ENCODE data around the gene MYO1D. TPM values are rescaled to one million over a fixed set of nuclear protein-coding genes. Genes with fewer than 3 reads are reported as not detected.
A peak's percentile ranks its signal among the peaks of the same experiment; 100 is the strongest.
"Not testable (repeated sequence)": the region's sequence is repeated elsewhere in the genome, so short reads cannot be mapped to it uniquely, and the experiment has no call there.

MYO1D gene
- 9.0 and 46.9 TPM in 2 replicates for total RNA-seq (2014; rRNA removed; shearing (Covaris generic); ENCODE audit: low replicate concordance)

GRCh38 chr17:32876417-32877163 lies at the start of gene MYO1D:
Gene MYO1D, minus strand, starts transcription at chr17:32877124. Its CDS starts 252 bp downstream, at chr17:32876872.
- DNase-seq (ENCODE audit: low read depth), result peak; percentile 35
- in situ Hi-C loops (cut with HindIII; ENCODE audit: low pct_unique_long_range_greater_than_20kb, low sequenced_read_pairs), result no loop called here

GRCh38 chr17:32926183-32926582 lies 49.3 kb upstream of the MYO1D start:
- in situ Hi-C loops (cut with HindIII; ENCODE audit: low pct_unique_long_range_greater_than_20kb, low sequenced_read_pairs), result no loop called here
- no peak for DNase-seq (ENCODE audit: low read depth)

- in situ Hi-C loops (cut with HindIII; ENCODE audit: low pct_unique_long_range_greater_than_20kb, low sequenced_read_pairs); DNase-seq (ENCODE audit: low read depth): not testable (repeated sequence)
Measured at GRCh38 chr17:32923905-32924304, 47.0 kb upstream of the MYO1D start.

DNA sequence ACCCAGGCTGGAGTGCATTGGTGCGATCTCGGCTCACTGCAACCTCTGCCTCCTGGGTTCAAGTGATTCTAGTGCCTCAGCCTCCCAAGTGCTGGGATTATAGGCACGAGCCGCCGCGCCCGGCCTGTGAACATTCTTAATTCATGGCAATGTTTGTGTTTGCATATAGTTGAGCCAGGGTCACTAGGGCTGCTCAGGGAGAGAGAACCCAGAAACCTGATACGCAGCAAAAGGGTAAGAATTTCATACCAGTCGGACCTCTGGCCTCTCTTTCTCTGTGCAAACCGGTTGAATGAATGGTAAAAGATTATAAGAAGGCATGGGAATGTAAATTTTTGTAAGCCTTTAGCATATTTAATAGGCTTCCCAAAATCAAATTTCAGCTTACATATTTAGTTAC lies 44.1 kb upstream of the MYO1D start:
- in situ Hi-C loops (cut with HindIII; ENCODE audit: low pct_unique_long_range_greater_than_20kb, low sequenced_read_pairs), result no loop called here

DNA sequence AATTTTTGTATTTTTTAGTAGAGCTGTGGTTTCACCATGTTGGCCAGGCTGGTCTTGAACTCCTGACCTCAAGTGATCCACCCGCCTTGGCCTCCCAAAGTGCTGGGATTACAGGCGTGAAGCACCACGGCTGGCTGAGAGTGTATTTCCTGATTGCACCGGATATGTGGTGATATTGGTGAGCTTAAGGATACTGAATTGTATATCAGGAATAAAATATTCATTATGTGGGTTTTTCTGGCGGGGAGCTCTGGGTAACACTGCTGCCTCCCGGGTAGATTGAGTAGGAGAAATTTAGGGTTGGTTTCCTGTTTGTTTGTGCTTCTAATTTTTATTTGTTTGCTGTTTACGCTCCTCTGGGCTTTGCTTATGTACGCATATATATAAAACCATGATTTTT lies 43.4 kb upstream of the MYO1D start:
- in situ Hi-C loops (cut with HindIII; ENCODE audit: low pct_unique_long_range_greater_than_20kb, low sequenced_read_pairs), result no loop called here
- no peak for DNase-seq (ENCODE audit: low read depth)

More for the DNA sequence above, 44.1 kb upstream of the MYO1D start:
- no peak for DNase-seq (ENCODE audit: low read depth)

DNA sequence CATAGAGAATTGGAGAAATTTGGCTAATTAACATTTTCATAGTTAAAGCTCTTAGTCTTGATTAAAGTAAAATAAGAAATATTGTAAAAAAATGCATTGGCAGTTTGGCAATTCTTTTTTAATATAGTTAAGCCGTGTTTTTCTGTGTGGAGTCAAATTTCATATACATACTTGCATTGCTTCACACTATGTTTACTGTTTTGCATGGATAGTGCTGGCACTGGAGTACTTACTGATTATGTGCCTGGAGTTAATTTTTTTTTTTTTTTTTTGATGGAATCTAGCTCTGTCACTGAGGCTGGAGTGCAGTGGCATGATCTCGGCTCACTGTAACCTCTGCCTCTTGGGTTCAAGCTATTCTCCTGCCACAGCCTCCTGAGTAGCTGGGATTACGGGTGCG lies 43.0 kb upstream of the MYO1D start:
- in situ Hi-C loops (cut with HindIII; ENCODE audit: low pct_unique_long_range_greater_than_20kb, low sequenced_read_pairs); DNase-seq (ENCODE audit: low read depth): not testable (repeated sequence)

- no peak for DNase-seq (ENCODE audit: low read depth)
- in situ Hi-C loops (cut with HindIII; ENCODE audit: low pct_unique_long_range_greater_than_20kb, low sequenced_read_pairs), result no loop called here
Measured at GRCh38 chr17:32917842-32918241, 40.9 kb upstream of the MYO1D start.

DNA sequence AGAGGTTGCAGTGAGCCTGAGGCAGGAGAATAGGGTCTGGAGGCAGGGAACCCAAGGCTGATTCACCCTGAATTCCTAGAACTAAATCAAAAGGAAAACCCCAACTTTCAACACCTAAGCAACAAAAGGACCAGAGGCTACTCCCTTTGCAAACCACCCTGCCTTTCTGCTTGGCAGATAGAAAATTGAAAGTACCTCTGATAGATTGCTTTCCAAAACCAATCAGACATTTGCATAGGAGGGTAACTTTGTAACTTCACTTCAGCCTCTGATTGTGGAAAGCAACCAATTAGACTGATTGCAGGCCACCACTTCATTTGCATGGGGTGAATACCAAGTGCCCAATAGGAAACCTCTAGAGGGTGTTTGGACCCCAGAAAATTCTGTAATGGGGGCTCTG lies 40.2 kb upstream of the MYO1D start:
- in situ Hi-C loops (cut with HindIII; ENCODE audit: low pct_unique_long_range_greater_than_20kb, low sequenced_read_pairs), result no loop called here

DNA sequence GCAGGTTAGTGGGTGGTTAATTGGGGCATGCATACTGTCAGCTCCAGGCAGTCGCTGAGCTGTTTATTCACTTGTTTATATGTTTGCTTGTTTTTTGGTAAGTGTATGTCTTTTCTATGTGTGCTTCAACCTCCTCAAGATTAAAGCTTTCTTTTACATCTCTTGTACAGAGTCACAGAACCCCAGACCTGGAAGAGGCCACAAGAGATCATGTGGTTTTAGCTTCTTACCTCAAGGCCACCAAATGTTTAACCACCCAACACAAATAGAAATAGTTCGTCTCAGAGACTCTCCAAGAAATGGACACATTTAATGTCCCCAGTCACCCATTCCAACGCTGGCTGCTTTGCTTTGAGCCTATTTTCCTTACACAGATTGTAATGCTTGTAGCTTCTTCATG lies 39.2 kb upstream of the MYO1D start:
- in situ Hi-C loops (cut with HindIII; ENCODE audit: low pct_unique_long_range_greater_than_20kb, low sequenced_read_pairs), result no loop called here
- no peak for DNase-seq (ENCODE audit: low read depth)

More for the DNA sequence above, 40.2 kb upstream of the MYO1D start:
- DNase-seq (ENCODE audit: low read depth), result no peak

DNA sequence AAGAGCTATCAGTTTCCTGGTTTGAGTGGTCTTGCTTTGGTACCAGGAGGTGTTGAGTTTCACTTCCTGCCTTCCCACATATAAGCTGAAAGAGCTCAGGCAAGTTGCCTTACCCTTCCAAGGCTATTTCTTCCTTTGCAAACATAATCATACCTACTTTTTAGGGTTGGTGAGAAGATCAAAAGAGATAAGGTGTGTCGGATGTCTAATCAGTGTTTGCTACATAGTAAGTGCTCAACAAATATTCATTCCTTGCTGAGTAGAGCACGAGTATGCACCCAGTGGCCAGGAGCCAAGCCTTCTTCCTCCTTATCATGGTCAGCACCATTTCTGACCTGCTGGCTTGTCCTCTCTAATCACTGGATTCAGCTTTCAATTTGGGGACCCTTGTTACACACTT lies 38.3 kb upstream of the MYO1D start:
- in situ Hi-C loops (cut with HindIII; ENCODE audit: low pct_unique_long_range_greater_than_20kb, low sequenced_read_pairs), result no loop called here
- no peak for DNase-seq (ENCODE audit: low read depth)

DNA sequence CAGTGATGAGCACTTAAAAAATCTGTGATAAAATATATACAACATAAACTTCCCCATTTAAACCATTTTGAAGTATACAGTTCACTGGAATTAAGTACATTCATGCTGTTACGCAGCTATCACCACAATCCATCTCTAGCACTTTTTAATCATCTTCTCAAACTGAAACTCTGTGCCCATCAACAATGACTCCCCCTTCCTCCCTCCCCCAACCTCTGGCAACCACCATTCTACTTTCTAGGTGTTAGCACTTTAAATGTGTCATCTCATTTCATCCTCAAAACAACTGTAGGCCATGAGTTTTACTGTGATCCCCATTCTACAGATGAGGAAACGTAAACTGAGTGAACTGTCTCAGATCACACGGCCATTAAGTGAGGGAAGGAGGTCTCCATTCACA lies 37.3 kb upstream of the MYO1D start:
- DNase-seq (ENCODE audit: low read depth), result no peak
- in situ Hi-C loops (cut with HindIII; ENCODE audit: low pct_unique_long_range_greater_than_20kb, low sequenced_read_pairs), result no loop called here

- in situ Hi-C loops (cut with HindIII; ENCODE audit: low pct_unique_long_range_greater_than_20kb, low sequenced_read_pairs), result no loop called here
- DNase-seq (ENCODE audit: low read depth), result no peak
Measured at GRCh38 chr17:32913593-32913992, 36.7 kb upstream of the MYO1D start.

GRCh38 chr17:32912218-32912897 lies 35.4 kb upstream of the MYO1D start:
- in situ Hi-C loops (cut with HindIII; ENCODE audit: low pct_unique_long_range_greater_than_20kb, low sequenced_read_pairs), result no loop called here
- no peak for DNase-seq (ENCODE audit: low read depth)

GRCh38 chr17:32910769-32911168 lies 33.8 kb upstream of the MYO1D start:
- in situ Hi-C loops (cut with HindIII; ENCODE audit: low pct_unique_long_range_greater_than_20kb, low sequenced_read_pairs), result no loop called here
- DNase-seq (ENCODE audit: low read depth), result no peak

- DNase-seq (ENCODE audit: low read depth), result peak; percentile 62
- in situ Hi-C loops (cut with HindIII; ENCODE audit: low pct_unique_long_range_greater_than_20kb, low sequenced_read_pairs), result no loop called here
Measured at GRCh38 chr17:32909787-32910369, 33.0 kb upstream of the MYO1D start.

GRCh38 chr17:32907583-32907982 lies 30.7 kb upstream of the MYO1D start:
- DNase-seq (ENCODE audit: low read depth), result no peak
- in situ Hi-C loops (cut with HindIII; ENCODE audit: low pct_unique_long_range_greater_than_20kb, low sequenced_read_pairs), result no loop called here

DNA sequence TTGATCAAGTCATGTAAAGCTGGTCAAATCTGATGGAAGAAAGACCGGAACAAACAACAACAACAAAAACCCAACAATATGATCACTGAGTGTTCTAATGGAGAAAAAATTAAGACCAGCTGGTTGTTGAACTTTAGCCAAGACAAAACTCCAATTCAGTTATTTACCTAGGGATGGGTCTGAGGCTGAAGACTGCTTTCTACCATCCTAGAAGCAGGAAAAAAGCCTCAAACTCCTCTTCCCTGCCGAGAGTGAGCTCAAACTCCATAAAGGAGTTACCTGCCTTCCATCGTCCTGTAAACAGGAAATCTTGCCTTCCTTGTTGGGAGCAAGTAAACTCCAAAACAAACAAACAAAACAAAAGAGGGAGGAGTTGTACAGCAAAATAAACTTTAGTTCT lies 28.0 kb upstream of the MYO1D start:
- no peak for DNase-seq (ENCODE audit: low read depth)
- in situ Hi-C loops (cut with HindIII; ENCODE audit: low pct_unique_long_range_greater_than_20kb, low sequenced_read_pairs), result no loop called here

- no peak for DNase-seq (ENCODE audit: low read depth)
- in situ Hi-C loops (cut with HindIII; ENCODE audit: low pct_unique_long_range_greater_than_20kb, low sequenced_read_pairs), result no loop called here
Measured at GRCh38 chr17:32903774-32904673, 27.1 kb upstream of the MYO1D start.
